ENCODE results near the gene HSD17B3.

DNA sequence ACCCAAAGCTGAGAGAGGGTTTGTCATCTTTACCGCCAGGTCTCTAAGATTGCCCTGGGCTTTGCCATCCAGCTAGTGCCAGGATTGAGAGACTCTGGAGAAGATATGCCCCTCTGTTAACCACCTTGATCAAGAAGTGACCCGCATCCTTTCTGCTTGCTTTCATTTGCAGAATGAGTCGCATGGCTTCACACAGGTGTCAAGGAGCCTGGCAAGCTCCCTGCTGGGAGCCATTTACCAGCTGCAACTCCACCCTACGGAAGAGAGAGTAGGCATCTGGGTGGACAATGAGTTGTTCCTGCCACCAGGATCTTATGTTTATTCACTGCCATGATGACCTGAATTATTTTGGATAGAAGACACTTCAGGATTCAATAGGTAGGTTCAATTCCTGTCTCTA lies 43.0 kb downstream of the HSD17B3 start:
- TF ChIP-seq, protein P1, sequence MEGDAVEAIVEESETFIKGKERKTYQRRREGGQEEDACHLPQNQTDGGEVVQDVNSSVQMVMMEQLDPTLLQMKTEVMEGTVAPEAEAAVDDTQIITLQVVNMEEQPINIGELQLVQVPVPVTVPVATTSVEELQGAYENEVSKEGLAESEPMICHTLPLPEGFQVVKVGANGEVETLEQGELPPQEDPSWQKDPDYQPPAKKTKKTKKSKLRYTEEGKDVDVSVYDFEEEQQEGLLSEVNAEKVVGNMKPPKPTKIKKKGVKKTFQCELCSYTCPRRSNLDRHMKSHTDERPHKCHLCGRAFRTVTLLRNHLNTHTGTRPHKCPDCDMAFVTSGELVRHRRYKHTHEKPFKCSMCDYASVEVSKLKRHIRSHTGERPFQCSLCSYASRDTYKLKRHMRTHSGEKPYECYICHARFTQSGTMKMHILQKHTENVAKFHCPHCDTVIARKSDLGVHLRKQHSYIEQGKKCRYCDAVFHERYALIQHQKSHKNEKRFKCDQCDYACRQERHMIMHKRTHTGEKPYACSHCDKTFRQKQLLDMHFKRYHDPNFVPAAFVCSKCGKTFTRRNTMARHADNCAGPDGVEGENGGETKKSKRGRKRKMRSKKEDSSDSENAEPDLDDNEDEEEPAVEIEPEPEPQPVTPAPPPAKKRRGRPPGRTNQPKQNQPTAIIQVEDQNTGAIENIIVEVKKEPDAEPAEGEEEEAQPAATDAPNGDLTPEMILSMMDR (IDR thresholded peaks at IDR 0.05): no peak
- TF ChIP-seq EZH2 (IDR thresholded peaks at IDR 0.05; ENCODE audit: borderline replicate concordance, insufficient read depth, low read depth, low read length, poor library complexity, severe bottlenecking): no peak

Data from B cell (primary cell).